OCI-LY3 (cell line): ENCODE results near the gene ENO1.

Source experiments
- H2AFZ ChIP-seq: fragments of 200-600, 300-600 bp; shearing (Covaris generic); 2 replicates; pipeline ENCODE4 v1.6.0; 2014; ENCODE audit warnings: antibody characterized with exemption, low read depth, low read length
- H3K27ac ChIP-seq: fragments of 200-600, 300-600 bp; sonication (generic); 2 replicates; pipeline ENCODE4 v1.5.1; 2014; ENCODE audit warnings: mild to moderate bottlenecking, low read length, moderate library complexity, mixed read lengths
- H3K27me3 ChIP-seq: fragments of 200-600, 300-600 bp; sonication (generic); 2 replicates; pipeline ENCODE4 v1.6.1; 2014; ENCODE audit warnings: low read depth, low read length, mixed read lengths
- H3K36me3 ChIP-seq: fragments of 200-600, 300-600 bp; sonication (generic); replicated peaks from 2 replicates; pipeline ENCODE3; 2014; ENCODE audit warnings: low read depth, low read length, mixed read lengths
- H3K4me1 ChIP-seq: fragments of 300-600, 200-600 bp; sonication (generic); 2 replicates; pipeline ENCODE4 v1.6.1; 2014; ENCODE audit warnings: low read length, mixed read lengths
- H3K4me2 ChIP-seq: fragments of 200-600, 300-600 bp; sonication (generic); 2 replicates; pipeline ENCODE4 v1.6.1; 2014; ENCODE audit warnings: low read length, mixed read lengths
- H3K4me3 ChIP-seq: fragments of 300-600, 200-600 bp; sonication (generic); 2 replicates; pipeline ENCODE4 v1.5.1; 2014; ENCODE audit warnings: antibody characterized with exemption, mild to moderate bottlenecking, low read length, moderate library complexity
- H3K79me2 ChIP-seq: fragments of 300-600, 200-600 bp; shearing (Covaris generic); 2 replicates; pipeline ENCODE4 v1.6.1; 2014; ENCODE audit warnings: mild to moderate bottlenecking, low read length, mixed read lengths
- H3K9ac ChIP-seq: fragments of 300-600, 200-600 bp; shearing (Covaris generic); 2 replicates; pipeline ENCODE4 v1.6.0; 2014; ENCODE audit warnings: mild to moderate bottlenecking, low read length, moderate library complexity
- H3K9me3 ChIP-seq: fragments of 200-600, 300-600 bp; shearing (Covaris generic); 2 replicates; pipeline ENCODE4 v1.6.1; 2014; ENCODE audit warnings: low read length, mixed read lengths; ENCODE audit not compliant: insufficient read depth
- H4K20me1 ChIP-seq: fragments of 200-600, 300-600 bp; sonication (generic); 2 replicates; pipeline ENCODE4 v1.6.1; 2016; ENCODE audit warnings: low read length, mixed read lengths; ENCODE audit not compliant: insufficient read depth
- EZH2phosphoT487 ChIP-seq: fragments of 200-600 bp; shearing (Covaris generic); IDR thresholded peaks from 2 replicates; pipeline ENCODE4 v1.6.1; 2018; ENCODE audit warnings: antibody characterized with exemption, mixed run types, low read depth
- TF ChIP-seq, protein P1 (sequence below): fragments of 200-600, 300-600 bp; sonication (generic); IDR thresholded peaks from 2 replicates; pipeline ENCODE4 v1.5.1; 2014; ENCODE audit warnings: antibody characterized with exemption, low read length, low read depth

Gene ENO1

DNA sequence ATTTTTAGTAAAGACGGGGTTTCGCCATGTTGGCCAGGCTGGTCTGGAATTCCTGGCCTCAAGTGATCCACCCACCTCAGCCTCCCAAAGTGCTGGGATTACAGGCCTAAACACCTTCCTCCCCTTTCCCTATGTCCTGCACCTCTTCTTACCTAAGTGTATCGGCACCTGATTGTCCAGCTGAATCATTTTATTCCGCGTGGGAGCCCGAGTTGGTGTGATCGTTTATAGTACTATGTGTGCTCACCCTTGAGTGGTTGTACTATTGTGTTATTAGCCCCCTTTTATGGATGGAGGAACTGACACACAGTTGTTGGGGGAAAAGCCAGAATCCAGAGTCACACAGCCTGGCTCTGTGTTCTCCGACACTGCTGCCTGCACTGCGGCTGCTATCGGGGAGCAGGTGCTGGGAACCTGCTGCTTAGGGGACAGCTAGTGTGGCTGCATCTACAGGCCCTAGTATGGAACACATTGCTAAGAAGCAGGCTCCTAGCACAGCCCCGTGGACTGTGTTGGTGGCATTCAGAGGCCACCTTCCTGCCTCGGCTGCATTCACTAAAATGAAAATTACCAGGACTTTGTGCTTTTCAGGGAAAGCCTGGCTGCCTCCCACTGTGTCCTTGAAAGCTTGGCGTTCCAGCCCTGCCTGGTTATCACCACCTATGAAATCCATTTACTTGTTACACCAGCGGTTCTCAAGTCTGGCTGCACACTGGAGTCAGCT, 21.6 kb downstream of the ENO1 start:
- Histone ChIP-seq H3K27me3 (no peaks in the 10 kb centered on the region), H4K20me1 (peaks cover 32% of the 10 kb centered on the region), H3K36me3 (peaks cover 29% of the 10 kb centered on the region), H3K79me2 (no peaks in the 10 kb centered on the region), H3K4me3 (no peak overlapping the region), H3K9ac (no peak overlapping the region), H2AFZ (no peak overlapping the region), H3K4me2 (no peak overlapping the region), H3K27ac (no peak overlapping the region), H3K4me1 (no peaks in the 10 kb centered on the region), H3K9me3 (no peaks in the 10 kb centered on the region)
- TF ChIP-seq EZH2phosphoT487: no peak
- TF ChIP-seq, protein P1, sequence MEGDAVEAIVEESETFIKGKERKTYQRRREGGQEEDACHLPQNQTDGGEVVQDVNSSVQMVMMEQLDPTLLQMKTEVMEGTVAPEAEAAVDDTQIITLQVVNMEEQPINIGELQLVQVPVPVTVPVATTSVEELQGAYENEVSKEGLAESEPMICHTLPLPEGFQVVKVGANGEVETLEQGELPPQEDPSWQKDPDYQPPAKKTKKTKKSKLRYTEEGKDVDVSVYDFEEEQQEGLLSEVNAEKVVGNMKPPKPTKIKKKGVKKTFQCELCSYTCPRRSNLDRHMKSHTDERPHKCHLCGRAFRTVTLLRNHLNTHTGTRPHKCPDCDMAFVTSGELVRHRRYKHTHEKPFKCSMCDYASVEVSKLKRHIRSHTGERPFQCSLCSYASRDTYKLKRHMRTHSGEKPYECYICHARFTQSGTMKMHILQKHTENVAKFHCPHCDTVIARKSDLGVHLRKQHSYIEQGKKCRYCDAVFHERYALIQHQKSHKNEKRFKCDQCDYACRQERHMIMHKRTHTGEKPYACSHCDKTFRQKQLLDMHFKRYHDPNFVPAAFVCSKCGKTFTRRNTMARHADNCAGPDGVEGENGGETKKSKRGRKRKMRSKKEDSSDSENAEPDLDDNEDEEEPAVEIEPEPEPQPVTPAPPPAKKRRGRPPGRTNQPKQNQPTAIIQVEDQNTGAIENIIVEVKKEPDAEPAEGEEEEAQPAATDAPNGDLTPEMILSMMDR: no peak

GRCh38 chr1:8854240-8854639, 24.2 kb downstream of the ENO1 start:
- no peak for TF ChIP-seq EZH2phosphoT487
- TF ChIP-seq, protein P1: no peak
- H3K9me3 ChIP-seq: no peaks in the 10 kb centered on the region
- H4K20me1 ChIP-seq: peaks cover 11% of the 10 kb centered on the region
- H2AFZ ChIP-seq: no peak overlapping the region
- H3K36me3 ChIP-seq: peaks cover 12% of the 10 kb centered on the region
- no peak overlapping the region for H3K4me3 ChIP-seq
- H3K79me2 ChIP-seq: no peaks in the 10 kb centered on the region
- no peak overlapping the region for H3K27ac ChIP-seq
- H3K4me1 ChIP-seq: no peaks in the 10 kb centered on the region
- H3K4me2 ChIP-seq: no peak overlapping the region
- no peaks in the 10 kb centered on the region for H3K27me3 ChIP-seq
- no peak overlapping the region for H3K9ac ChIP-seq

DNA sequence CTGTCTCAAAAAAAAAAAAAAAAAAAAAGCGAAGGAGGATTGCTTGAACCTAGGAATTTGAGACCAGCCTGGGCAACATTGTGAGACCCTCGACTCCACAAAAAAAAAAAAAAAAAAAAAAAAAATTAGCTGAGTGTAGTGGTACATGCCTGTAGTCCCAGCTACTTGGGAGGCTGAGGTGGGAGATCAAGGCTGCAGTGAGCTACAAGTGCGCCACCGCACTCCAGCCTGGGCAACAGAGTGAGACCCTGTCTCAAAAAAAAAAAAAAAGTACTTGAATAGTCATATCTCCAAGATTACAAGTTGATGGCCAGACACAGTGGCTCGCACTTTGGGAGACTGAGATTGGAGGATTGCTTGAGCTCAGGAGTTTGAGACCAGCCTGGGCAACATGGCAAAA, 27.4 kb downstream of the ENO1 start:
- Histone ChIP-seq H3K27me3 (no peaks in the 10 kb centered on the region), H3K4me1 (0 out of 2 replicates have a peak, but pooled peaks cover 2% of the 10 kb centered on the region), H3K79me2 (no peaks in the 10 kb centered on the region), H3K9me3 (no peaks in the 10 kb centered on the region), H2AFZ (no peak overlapping the region), H4K20me1 (no peaks in the 10 kb centered on the region), H3K9ac (no peak overlapping the region), H3K36me3 (no peaks in the 10 kb centered on the region), H3K4me3 (no peak overlapping the region), H3K27ac (no peak overlapping the region), H3K4me2 (no peak overlapping the region)
- TF ChIP-seq EZH2phosphoT487: no peak
- TF ChIP-seq, protein P1: no peak

DNA sequence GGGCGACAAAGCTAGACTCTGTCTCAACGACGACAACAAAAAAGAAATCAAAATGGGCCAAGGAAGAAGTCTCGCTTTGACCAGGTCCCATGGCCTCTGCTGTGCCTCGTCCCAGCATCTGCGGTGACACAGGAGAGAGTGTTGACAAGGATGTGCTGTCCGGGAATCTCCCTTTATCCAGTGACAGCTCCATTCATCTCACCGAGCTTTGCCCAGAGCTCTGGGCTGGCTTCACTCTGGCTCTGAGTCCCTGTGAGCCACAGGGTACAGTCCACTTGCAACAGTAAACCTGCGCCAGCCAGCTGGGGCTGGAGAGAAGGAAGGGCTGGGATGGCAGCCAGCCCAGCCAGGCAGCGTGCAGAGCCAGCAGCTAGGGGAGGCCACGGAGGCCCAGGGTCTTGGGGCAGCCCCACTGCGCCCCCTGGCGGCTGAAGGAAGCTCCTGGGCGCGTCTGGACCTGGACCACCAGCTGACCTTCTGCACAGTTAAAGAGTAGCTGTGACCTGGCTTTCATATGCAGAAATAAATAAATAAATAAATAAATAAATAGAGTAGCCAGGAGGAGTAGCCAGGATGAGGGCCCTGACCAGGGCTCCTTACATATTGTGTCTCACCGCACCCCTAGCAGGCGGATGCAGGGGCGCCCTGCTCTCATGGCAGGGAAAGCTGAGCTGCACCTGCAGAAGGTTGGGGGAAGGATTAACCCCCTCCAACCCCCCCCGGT, 29.7 kb downstream of the ENO1 start:
- H3K36me3 ChIP-seq: no peaks in the 10 kb centered on the region
- H3K4me1 ChIP-seq: 0 out of 2 replicates have a peak, but pooled peaks cover 2% of the 10 kb centered on the region
- peak overlapping the region; percentile 62 for H3K4me2 ChIP-seq
- no peak overlapping the region for H3K27ac ChIP-seq
- no peaks in the 10 kb centered on the region for H4K20me1 ChIP-seq
- H3K9me3 ChIP-seq: no peaks in the 10 kb centered on the region
- H3K4me3 ChIP-seq: no peak overlapping the region
- H3K9ac ChIP-seq: no peak overlapping the region
- no peaks in the 10 kb centered on the region for H3K27me3 ChIP-seq
- H2AFZ ChIP-seq: no peak overlapping the region
- TF ChIP-seq EZH2phosphoT487: no peak
- TF ChIP-seq, protein P1: peak; percentile 62
- no peaks in the 10 kb centered on the region for H3K79me2 ChIP-seq
